SIG-M5 treated with dmso at 0.1 percent for 504 hours (cell line): ENCODE data around the gene NAV2.
"Not testable (repeated sequence)": the region's sequence is repeated elsewhere in the genome, so short reads cannot be mapped to it uniquely, and the experiment has no call there.

Experiments
- DNase-seq: peaks from one replicate; lab custom pipeline; 2025; ENCODE audit not compliant: unreplicated experiment; lab: John Stamatoyannopoulos, UW

The NAV2 gene

GRCh38 chr11:19946681-19947080, 234.0 kb downstream of the NAV2 start:
- DNase-seq: no peak

GRCh38 chr11:19947537-19948114, 235.0 kb downstream of the NAV2 start:
- DNase-seq: no peak

GRCh38 chr11:19949606-19950005, 237.0 kb downstream of the NAV2 start:
- no peak for DNase-seq

GRCh38 chr11:19951558-19952115, 239.0 kb downstream of the NAV2 start:
- peak; percentile 53 for DNase-seq

GRCh38 chr11:19952116-19952605, 239.5 kb downstream of the NAV2 start:
- no peak for DNase-seq

- no peak for DNase-seq
Measured at GRCh38 chr11:19952911-19953310, 240.3 kb downstream of the NAV2 start.

- no peak for DNase-seq
Measured at GRCh38 chr11:19953336-19953735, 240.7 kb downstream of the NAV2 start.

GRCh38 chr11:19953909-19954308, 241.3 kb downstream of the NAV2 start:
- DNase-seq: peak; percentile 8

GRCh38 chr11:19954899-19955298, 242.3 kb downstream of the NAV2 start:
- DNase-seq: no peak

- no peak for DNase-seq
Measured at GRCh38 chr11:19955660-19956059, 243.0 kb downstream of the NAV2 start.

GRCh38 chr11:19956228-19956627, 243.6 kb downstream of the NAV2 start:
- DNase-seq: no peak

GRCh38 chr11:19957294-19957943, 244.8 kb downstream of the NAV2 start:
- no peak for DNase-seq

GRCh38 chr11:19958204-19958603, 245.6 kb downstream of the NAV2 start:
- no peak for DNase-seq

- DNase-seq: no peak
Measured at GRCh38 chr11:19959210-19959609, 246.6 kb downstream of the NAV2 start.

- no peak for DNase-seq
Measured at GRCh38 chr11:19959648-19960059, 247.0 kb downstream of the NAV2 start.

GRCh38 chr11:19960410-19960809, 247.8 kb downstream of the NAV2 start:
- DNase-seq: not testable (repeated sequence)

GRCh38 chr11:19961225-19961624, 248.6 kb downstream of the NAV2 start:
- DNase-seq: no peak

GRCh38 chr11:19962053-19962800, 249.6 kb downstream of the NAV2 start:
- no peak for DNase-seq

- DNase-seq: no peak
Measured at GRCh38 chr11:19962801-19963175, 250.2 kb downstream of the NAV2 start.

GRCh38 chr11:19963697-19964387, 251.2 kb downstream of the NAV2 start:
- DNase-seq: no peak

GRCh38 chr11:19966441-19966840, 253.8 kb downstream of the NAV2 start:
- no peak for DNase-seq
